GM21360 (cell line): ENCODE results near the gene PRR22.
"Not testable (repeated sequence)": the region's sequence is repeated elsewhere in the genome, so short reads cannot be mapped to it uniquely, and the experiment has no call there.

Experiments used
- ATAC-seq: cut with Tn5 transposase; IDR thresholded peaks from one replicate; pipeline ENCODE4 v1.9.1; 2021; ENCODE audit warnings: mild to moderate bottlenecking, moderate library complexity; ENCODE audit not compliant: unreplicated experiment

The PRR22 gene

DNA sequence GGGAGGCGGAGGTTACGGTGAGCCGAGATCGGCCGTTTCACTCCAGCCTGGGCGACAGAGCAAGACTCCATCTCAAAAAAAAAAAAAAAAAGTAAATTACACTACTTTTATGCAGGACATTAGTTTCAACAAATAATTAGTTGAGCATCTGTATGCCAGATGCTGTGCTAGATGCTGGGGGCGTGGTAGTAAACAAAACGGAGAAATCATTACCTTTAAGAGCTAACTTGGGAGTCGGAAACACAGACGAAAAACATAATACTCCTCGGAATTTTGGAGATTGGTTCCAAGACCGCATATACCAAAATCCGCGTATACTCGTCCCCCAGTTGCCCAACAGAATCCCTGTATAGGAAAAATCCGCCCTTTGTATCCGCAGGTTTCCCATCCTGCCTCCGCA is 7.7 kb upstream of the PRR22 start:
- ATAC-seq: no peak

DNA sequence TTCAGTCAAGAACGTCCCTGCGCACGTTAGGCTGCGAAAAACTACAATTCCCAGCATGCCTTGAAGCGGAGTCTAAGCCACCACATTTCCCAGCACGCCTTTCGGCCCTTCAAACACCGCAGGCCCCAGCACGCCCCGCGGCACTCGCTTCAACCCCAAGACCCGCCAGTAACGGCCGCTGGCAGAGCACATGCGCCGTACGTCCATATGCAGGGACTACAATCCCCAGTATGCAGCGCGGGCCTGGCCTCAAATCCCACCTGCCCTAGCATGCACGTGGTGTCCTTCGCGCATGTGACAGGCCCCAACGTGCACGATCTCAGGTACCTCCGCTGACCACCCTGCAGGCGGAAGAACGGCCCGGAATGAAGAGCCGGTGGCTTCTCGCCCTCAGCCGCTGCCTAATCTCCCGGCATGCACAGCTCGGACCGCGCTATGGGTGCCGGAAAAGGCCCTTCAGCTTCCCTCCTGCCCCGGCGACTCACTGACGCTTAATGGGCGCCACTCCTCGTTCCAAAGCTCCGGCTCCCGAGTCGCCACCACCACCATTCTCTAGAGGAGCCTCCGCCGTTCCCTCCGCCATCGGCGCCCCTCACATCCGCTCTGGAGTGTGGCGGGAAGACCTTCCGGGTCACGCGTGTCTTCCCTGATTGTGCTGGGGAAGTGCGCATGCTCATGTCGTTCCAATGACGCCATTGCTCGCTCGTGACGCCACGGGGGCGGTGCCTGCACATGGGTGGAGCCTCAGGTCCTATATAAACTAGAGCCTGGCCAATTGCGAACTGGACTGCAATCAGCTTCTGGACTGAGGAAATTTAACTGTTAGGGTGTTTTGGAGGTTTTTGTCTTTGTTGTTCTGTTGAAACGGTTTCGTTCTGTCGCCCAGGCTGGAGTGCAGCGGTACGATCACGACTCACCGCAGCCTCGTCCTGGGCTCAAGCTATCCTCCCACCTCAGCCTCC is 6.3 kb upstream of the PRR22 start, which contains the start of gene DUS3L:
DUS3L (minus strand) TSS at position 605 of the 962 bp plus-strand sequence; CDS start at position 583, 22 bp downstream.
- ATAC-seq: peak; percentile 82

DNA sequence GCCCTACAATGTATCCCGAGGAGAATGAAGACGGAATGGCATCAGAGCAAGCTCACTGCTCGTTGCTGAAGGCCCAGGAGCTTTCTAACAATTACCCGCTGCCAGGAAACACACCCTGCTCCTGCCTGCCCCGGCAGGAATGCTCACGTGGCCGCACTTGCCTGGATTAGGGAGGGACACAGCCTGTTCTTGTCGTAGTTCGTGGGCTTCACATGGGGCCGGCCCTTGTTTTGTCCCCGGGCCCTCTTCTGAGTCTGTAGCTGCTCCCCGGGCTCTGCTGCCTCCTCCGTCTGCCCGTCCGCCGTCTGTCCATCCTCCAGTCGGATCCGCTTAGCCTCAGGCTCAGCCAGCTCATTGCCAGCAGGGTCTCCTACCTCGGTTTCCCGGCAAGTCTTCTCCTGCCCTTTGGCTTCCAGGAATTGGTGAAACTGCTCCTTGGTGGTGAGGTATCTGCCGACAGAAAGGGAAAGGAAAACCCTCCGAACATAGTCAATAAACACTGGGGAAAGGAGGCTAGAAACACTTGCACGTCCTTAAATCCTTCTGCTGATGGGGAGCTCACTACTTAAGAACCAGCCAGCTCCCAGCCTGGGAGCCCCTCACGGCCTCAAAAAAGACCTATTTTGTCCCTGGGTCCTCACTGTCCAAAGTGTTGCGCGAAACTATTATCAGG is 5.5 kb upstream of the PRR22 start:
- ATAC-seq: no peak

DNA sequence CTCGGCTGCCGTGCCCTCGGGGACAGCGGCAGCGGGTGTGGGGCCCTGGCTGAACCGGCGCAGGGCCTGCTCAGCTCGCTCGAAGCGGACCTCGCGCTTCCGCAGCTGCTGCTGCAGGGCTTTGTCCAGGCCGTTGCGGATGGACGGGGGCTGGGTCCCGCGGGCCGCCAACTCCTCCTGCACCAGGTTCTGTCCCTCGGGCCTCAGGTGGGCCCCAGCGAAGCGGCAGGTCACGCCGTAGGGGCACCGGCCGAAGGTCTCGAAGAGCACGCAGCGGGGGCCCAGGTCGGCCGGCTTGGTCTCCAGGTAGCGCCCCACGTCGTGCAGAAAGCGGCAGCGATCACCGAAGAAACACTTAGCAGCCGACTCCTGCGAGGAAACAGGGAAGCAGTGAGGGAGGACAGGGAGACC is 4.8 kb upstream of the PRR22 start:
- no peak for ATAC-seq

DNA sequence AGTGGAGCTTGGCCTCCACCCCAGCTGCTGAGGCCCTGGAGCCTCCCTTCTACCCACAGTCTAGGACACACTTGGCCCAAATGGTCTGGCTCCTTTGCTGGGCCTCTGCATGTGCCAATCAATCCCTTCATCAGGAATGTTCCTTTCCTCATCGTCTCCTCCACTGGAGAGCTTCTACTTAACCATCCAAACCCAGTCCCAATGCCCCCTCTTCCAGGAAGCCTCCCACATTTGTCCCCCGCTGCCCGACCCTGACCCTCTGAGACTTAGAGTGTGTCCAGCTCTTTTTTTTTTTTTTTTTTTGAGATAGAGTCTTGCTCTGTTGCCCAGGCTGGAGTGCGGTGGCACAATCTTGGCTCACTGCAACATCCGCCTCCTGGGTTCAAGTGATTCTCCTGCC is 3.9 kb upstream of the PRR22 start:
- ATAC-seq: no peak

DNA sequence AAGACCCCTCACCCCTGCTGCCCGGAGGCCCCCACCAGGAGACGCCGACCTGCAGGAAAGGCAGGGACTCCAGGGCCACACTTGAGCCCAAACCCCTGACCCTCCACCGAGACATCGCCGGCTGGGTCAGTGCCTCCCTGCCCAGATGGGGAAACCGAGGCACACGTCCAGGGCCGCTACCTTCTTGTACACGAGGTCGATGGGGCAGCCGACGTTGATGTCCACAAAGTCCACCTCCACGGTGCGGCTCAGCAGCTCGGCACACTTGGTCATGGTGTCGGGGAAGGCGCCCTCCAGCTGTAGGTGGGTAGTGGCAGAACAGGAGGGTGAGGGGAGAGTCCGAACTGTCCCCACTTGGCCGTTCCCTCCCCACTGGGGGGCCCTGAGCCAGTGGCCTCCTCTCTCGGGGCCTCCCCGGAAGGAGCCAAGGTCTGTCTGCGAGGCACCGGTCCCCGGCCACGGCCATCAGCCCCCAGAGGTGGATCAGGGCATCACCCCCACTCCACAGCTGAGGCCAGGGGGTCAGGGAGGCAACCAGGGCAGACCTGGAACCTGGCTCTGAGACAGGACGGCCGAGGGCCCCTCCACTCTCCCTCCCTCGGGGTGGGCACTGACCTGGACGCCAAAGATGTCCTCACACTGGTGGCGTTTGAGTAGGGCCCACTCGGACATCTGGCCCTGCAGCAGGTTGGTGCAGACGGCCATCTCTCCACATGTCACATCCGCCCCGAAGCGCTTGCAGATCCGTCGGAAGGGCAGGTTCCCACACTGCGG is 3.0 kb upstream of the PRR22 start:
- ATAC-seq: no peak

DNA sequence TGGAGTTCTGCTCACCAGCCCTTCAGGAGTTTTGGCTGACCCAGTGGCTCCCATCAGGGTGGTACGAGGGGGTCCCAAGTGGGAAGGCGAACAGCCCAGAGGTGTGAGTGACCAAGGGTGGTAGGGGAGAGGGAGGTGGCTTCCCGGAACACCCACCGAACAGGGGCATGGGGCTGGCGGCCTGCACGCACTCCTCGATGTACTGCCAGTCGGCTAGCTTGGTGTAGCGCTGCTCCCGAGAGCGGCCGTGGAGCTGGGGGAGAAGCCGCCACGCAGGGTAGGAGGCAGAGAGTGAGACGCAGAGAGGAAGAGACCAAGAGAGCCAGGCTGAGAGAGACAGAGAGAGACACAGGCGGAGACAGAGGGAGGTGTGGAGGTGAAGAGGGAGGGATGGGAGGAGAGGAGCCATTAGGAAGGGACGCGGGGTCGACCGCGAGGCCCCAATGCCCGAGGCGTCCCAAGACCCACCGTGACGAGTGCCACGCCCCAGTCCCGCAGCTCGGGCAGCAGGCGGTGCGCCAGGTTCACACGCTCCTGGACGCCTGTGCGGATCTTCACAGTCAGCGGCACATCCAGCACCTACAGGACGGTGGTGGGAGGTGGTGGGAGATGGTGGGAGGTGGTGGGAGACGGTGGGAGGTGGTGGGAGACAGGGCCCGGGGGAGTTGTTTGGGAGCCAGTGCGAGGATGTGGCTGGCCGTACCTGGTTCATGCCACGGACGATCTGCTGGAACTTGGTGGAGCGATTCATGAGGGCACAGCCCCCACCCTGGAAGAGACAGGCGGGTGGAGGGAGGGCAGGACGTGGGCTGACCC is 2.3 kb upstream of the PRR22 start:
- no peak for ATAC-seq

DNA sequence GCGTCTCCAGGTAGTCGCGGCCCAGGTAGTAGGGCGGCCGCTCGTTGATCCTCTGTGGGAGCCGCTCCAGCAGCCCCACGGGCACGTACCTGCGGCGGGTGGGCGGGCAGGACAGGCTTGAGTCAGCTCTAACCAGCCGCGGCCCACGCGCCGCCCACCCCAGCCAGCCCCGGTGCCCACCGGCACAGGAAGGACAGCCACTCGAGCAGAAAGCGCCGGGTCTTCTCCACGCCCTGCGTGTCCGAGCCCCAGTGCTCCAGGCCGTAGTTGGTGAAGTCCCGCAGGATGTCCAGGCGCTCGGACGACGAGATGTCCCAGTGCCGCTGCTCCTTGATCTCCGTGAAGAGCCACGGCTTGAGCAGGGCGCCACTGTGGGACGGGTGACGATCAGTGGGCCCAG is 877 bp upstream of the PRR22 start:
- no peak for ATAC-seq

DNA sequence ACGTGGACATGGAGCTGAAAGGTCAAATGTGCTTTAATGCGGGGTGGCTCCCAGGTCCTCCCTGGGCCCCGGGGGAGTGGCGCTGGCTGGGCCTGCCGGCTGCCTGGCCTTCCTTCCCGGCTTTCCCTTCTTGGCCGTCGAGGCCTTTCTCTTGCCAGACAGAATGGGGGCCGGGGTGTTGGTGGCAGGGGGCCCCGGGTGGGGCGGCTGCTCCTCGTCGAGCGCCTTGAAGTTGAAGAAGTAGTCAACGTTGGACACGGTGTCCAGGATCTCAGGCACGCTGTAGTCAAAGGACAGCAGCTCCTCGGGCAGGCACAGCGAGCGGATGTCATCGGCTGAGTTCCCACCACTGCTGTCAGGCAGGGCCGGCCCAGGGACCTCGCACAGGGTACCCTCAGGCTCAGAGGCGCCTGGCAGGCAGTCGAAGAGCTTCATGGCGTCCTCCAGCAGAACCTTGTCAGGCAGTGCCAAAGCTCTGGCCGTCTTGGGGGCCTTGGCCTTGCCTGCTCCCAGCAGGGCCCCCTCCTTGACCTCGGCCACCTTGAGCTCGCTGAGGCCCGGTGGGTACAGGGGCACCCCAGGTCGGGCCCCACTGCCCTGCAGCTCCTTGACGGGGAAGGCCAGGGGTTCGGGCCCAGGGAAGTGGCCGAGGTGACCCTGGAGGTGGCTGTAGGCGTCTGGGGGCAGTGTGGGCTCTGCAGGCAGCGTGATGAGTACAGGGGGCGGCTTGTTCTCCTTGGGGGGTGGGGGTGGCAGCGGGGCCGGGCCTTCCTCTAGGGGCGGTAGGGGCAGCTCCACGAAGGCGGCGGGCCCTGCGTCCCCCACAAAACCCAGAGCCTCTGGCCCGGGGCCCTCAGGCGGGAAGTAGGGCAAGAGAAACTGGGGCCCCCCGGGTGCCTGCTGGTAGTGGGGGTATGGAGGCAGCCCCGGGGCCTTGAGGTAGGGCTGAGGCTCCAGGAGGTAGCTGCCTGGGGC is 1.3 kb downstream of the PRR22 start:
- no peak for ATAC-seq

DNA sequence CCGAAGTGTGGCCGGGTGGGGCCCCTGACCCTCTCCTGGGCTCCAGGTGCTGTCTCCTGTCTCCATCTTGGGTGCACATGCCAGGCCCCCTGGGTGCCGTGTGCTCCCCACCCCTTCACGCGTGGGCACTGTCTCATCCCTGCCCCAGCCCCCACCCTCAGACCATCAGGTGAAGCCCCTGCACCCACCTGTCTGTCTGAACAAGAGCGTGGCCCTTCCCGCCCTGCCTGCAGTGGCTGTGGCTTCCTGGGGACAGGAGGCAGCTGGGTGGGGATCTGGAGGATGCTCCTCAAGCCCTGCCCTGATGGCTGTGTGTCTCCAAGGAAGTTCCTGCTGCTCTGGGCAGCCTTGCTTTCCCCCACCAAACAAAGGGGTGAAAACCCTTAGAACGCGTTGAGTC is 2.2 kb downstream of the PRR22 start:
- no peak for ATAC-seq

DNA sequence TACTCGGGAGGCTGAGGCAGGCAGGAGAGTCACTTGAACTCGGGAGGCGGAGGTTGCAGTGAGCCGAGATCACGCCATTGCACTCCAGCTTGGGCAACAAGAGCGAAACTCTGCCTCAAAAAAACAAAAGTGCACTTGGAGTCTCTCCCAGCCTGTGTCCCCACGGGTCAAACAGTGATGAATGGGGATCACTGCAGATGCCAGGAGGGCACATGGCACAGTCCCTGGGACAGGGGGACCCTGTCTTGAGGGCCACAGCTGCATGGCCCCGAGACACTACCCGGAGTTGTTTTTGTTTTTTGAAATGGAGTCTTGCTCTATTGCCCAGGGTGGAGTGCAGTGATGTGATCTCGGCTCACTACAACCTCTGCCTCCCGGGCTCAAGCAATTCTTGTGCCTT is 3.6 kb downstream of the PRR22 start:
- not testable (repeated sequence) for ATAC-seq

DNA sequence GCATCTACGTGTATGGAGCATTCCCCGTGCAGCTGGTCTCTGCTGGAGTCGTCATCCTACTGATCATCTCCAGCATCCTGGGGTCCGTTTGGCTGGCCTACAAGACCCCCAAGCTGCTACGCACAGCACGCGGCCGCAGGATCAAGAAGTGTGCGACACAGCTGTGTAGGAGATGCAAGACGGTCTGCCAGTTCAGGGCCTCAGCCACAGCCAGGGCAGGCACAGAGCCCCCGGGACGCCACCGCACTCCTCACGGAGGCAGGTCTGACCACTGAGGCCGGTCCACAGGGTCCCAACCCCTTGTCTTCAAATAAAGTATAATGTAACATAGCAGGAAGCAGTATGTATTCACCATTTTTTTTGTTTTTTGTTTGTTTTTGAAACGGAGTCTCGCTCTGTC is 6.1 kb downstream of the PRR22 start:
- no peak for ATAC-seq

DNA sequence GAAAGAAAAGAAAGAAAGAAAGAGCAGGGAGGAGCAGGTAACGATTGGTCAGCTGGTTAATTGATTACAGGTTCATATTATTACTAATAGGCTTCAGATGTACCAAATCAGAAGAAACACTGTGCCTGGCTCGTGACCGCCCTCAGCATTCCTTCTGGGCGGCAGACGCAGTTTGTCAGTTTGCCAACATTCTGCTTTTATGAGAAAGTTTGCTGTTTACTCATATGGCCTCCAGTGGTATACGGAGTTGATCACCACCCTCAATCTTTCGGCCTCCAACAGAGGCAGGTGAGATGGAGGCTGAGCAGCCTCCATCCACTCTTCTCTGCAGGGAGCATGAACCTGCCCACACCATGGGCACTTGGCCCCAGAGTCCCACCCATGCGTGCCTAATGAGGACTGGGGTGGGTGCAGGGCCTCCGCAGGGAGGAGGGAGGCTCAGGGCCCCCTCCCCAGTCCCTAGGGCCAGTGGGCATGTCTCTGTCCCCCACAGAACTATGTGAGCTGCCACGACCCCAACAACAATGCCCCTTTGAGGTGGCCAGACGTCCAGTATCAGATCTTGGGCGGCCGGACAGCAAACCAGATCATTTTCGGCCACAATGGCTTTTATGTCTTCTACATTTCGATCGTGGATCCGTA is 8.8 kb downstream of the PRR22 start:
- ATAC-seq: no peak

DNA sequence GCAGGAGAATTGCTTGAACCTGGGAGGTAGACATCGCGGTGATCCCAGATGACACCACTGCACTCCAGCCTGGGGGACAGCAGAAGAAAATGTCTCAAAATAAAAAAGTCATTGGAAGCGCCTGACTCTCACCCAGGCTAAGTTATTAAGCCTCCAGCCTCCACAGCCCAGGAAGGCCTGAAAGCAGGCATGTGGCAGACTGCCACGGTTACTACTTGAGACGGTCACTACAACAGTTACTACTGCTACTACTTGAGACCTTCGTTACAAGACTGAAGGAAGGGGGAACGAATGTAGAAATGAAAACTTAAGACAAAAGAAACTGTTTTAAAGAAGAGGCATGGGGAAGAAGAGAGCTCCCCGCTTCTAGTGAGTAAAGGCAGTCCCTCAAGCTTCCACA is 9.6 kb downstream of the PRR22 start:
- no peak for ATAC-seq

DNA sequence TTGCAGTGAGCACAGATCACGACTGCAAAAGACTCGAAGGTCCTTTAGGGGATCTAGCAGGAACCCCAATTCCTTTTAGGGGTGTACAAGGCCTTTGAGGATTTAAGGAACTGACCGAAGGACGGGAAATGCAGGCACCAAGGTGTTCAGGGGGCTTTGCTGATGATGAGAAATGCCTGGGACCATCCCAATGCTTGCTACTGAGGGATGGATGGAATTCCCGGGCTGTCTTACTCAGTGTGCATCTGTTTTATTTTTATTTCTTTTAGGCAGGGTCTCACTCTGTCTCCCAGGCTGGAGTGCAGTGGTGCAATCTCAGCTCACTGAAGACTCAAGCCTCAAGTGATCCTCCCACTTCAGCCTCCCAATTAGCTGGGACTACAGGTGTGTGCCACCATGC is 11.3 kb downstream of the PRR22 start:
- ATAC-seq: no peak

DNA sequence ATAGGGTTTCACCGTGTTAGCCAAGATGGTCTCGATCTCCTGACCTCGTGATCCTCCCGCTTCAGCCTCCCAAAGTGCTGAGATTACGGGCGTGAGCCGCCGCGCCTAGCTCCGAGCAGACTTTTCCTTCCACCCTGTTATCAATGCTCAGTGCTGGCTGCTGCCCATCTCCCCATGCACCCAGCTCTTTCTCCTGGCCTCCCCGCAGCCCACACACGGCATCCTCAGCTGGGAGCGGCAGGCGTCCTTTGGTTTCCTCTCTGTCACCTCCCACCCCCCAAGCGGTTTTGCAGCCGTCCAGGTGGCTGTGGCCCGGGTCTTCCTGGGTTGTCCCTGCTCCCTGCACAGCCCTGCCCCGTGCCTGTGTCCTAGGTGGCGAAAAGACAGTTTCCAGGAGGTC is 12.1 kb downstream of the PRR22 start:
- ATAC-seq: no peak

DNA sequence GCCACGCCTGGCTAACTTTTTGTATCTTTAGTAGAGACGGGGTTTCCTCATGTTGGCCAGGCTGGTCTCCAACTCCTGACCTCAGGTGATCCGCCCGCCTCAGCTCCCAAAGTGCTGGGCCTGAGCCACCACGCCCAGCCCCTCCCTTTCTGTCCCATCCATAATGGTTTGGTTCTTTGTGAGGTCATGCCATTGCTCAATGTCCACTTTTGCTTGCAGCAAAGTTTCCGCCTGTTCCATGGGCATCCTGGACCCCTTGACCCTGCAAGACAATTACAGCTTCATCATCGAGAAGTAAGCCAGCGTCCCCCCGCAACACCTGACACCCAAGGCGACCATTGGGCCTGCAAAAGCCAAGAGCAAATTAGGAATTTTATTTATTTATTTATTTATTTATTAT is 16.6 kb downstream of the PRR22 start:
- ATAC-seq: no peak

DNA sequence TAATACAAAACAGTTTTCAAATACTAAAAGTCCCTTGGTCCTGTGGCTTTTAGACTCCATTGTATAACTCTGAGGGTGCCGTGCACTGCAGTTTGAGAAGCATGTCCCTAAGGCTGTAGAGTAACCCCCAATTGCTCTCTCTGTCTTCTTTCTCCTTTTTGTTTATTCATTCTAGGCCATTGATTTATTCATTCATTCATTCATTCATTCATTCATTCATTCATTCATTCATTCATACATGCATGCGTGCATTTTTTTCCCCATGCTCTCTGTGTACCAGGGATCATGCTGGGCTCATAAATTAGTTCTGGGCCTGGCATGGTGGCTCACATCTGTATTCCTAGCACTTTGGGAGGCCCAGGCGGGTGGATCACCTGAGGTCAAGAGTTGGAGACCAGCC is 19.3 kb downstream of the PRR22 start:
- no peak for ATAC-seq
